H1 (cell line): ENCODE results near the gene LAMB3. TPM values are rescaled to one million over a fixed set of nuclear protein-coding genes. Genes with fewer than 3 reads are reported as not detected.

Source experiments
- CTCF ChIA-PET: fragments of 300-600 bp; sonication (Branson Sonifier 250); formaldehyde crosslinking; loops from one replicate; lab custom pipeline; 2021; ENCODE audit not compliant: partially characterized antibody; lab: Charles Lee
- POLR2A ChIA-PET: fragments of 300-600 bp; sonication (Branson Sonifier 250); formaldehyde crosslinking; loops from one replicate; lab custom pipeline; 2021; ENCODE audit warnings: inconsistent platforms; ENCODE audit not compliant: partially characterized antibody; lab: Charles Lee
- DNase-seq, 2 experiments: peaks; one replicate each; pipeline versions ENCODE4 v3.0.0 to v3.0.0-alpha.2; 2010 to 2022; ENCODE audit warnings: low spot score in 2 of 2, low read depth in 1 of 2, mixed read lengths in 1 of 2
- FAIRE-seq: peaks from 2 replicates; lab custom pipeline; 2011; peaks lifted over from hg19 to GRCh38; lab: Jason Lieb, UNC
- H2AFZ ChIP-seq: 2 replicates; pipeline ENCODE4 v1.8.1; 2012; ENCODE audit warnings: low read length, inconsistent platforms
- H2AK5ac ChIP-seq: 2 replicates; pipeline ENCODE4 v1.6.1; 2013; ENCODE audit warnings: low read depth, low read length
- H2BK120ac ChIP-seq: replicated peaks from 2 replicates; pipeline ENCODE3; 2013; ENCODE audit warnings: low read depth, low read length, inconsistent platforms
- H2BK12ac ChIP-seq: 2 replicates; pipeline ENCODE4 v1.6.1; 2013; ENCODE audit warnings: low read depth, low read length
- H2BK15ac ChIP-seq: 2 replicates; pipeline ENCODE4 v1.6.1; 2013; ENCODE audit warnings: low read length
- H2BK20ac ChIP-seq: 2 replicates; pipeline ENCODE4 v1.6.1; 2013; ENCODE audit warnings: low read length
- H2BK5ac ChIP-seq: 2 replicates; pipeline ENCODE4 v1.6.1; 2013; ENCODE audit warnings: low read depth, low read length
- H3K14ac ChIP-seq: 2 replicates; pipeline ENCODE4 v1.6.1; 2013; ENCODE audit warnings: inconsistent platforms; ENCODE audit not compliant: insufficient read length
- H3K18ac ChIP-seq: 2 replicates; pipeline ENCODE4 v1.6.1; 2013; ENCODE audit warnings: low read length; ENCODE audit errors: extremely low read depth
- H3K23ac ChIP-seq: 2 replicates; pipeline ENCODE4 v1.6.1; 2013; ENCODE audit warnings: inconsistent platforms; ENCODE audit not compliant: insufficient read length
- H3K23me2 ChIP-seq: 2 replicates; pipeline ENCODE4 v1.6.1; 2013; ENCODE audit warnings: low read depth, low read length
- H3K27ac ChIP-seq: 2 replicates; pipeline ENCODE4 v1.6.1; 2011; ENCODE audit warnings: low read depth, low read length, inconsistent platforms
- H3K27me3 ChIP-seq, 4 experiments: replicated peaks in 1 of 4; 1 replicate in 1 of 4; 2 replicates in 3 of 4; pipeline versions ENCODE4 v1.6.1 to v1.8.1; 2011 to 2013; ENCODE audit warnings: low read length in 3 of 4, mild to moderate bottlenecking in 3 of 4, inconsistent platforms in 2 of 4, mixed read lengths in 2 of 4, moderate library complexity in 1 of 4; ENCODE audit not compliant: control insufficient read depth in 3 of 4, insufficient read depth in 3 of 4; ENCODE audit errors: extremely low read depth in 1 of 4
- H3K36me3 ChIP-seq, 4 experiments: 2 replicates each; pipeline versions ENCODE4 v1.6.1 to v1.8.1; 2011 to 2013; ENCODE audit warnings: mild to moderate bottlenecking in 4 of 4, low read length in 3 of 4, moderate library complexity in 2 of 4, control low read depth in 1 of 4, inconsistent platforms in 1 of 4; ENCODE audit not compliant: insufficient read depth in 4 of 4, control insufficient read depth in 2 of 4
- H3K4ac ChIP-seq: replicated peaks from 2 replicates; pipeline ENCODE3; 2013; ENCODE audit warnings: low read length, low read depth, mixed read lengths, inconsistent platforms; ENCODE audit not compliant: insufficient read length
- H3K4me1 ChIP-seq, 4 experiments: replicated peaks in 1 of 4; 1 replicate in 1 of 4; 2 replicates in 3 of 4; pipeline versions ENCODE4 v1.6.1 to v1.8.1; 2011 to 2013; ENCODE audit warnings: low read length in 3 of 4, inconsistent platforms in 2 of 4, mixed read lengths in 1 of 4; ENCODE audit not compliant: insufficient read depth in 4 of 4, control insufficient read depth in 3 of 4
- H3K4me2 ChIP-seq, 2 experiments: 2 replicates each; pipeline versions ENCODE4 v1.6.1 to v1.8.1; 2011 to 2013; ENCODE audit warnings: low read depth in 2 of 2, low read length in 2 of 2, control low read depth in 1 of 2, inconsistent platforms in 1 of 2, mild to moderate bottlenecking in 1 of 2; ENCODE audit not compliant: insufficient read depth in 1 of 2
- H3K4me3 ChIP-seq, 4 experiments: fragments of 200-600, 300-600 bp in 1 of 4; sonication (generic), shearing (Covaris generic), sonication (Bioruptor Twin) in 1 of 4; 2 replicates each; pipeline versions ENCODE4 v1.5.1 to v1.8.1; 2011 to 2016; ENCODE audit warnings: low read length in 4 of 4, low read depth in 3 of 4, control low read depth in 2 of 4, inconsistent platforms in 2 of 4, mild to moderate bottlenecking in 2 of 4, mixed read lengths in 1 of 4, moderate library complexity in 1 of 4; ENCODE audit not compliant: insufficient read depth in 2 of 4; ENCODE audit errors: extremely low read depth in 1 of 4
- H3K56ac ChIP-seq: replicated peaks from 2 replicates; pipeline ENCODE3; 2013; ENCODE audit warnings: low read depth, mild to moderate bottlenecking, mixed read lengths, low read length, inconsistent platforms; ENCODE audit not compliant: insufficient read length
- H3K79me1 ChIP-seq: 2 replicates; pipeline ENCODE4 v1.6.1; 2013; ENCODE audit warnings: low read depth, low read length, control low read depth
- H3K79me2 ChIP-seq, 2 experiments: 2 replicates each; pipeline versions ENCODE4 v1.6.1 to v1.8.1; 2012 to 2013; ENCODE audit warnings: low read length in 2 of 2, mild to moderate bottlenecking in 2 of 2, inconsistent platforms in 1 of 2; ENCODE audit not compliant: insufficient read depth in 2 of 2, control insufficient read depth in 1 of 2
- H3K9ac ChIP-seq, 4 experiments: replicated peaks in 1 of 4; 1 replicate in 1 of 4; 2 replicates in 3 of 4; pipeline versions ENCODE4 v1.6.1 to v1.8.1; 2011 to 2013; ENCODE audit warnings: low read depth in 3 of 4, low read length in 3 of 4, control low read depth in 2 of 4, mild to moderate bottlenecking in 2 of 4, moderate library complexity in 2 of 4, inconsistent platforms in 1 of 4; ENCODE audit errors: extremely low read depth in 1 of 4
- H3K9me3 ChIP-seq, 2 experiments: 2 replicates each; pipeline versions ENCODE4 v1.6.1 to v1.8.1; 2012 to 2013; ENCODE audit warnings: mild to moderate bottlenecking in 2 of 2, moderate library complexity in 2 of 2, control low read depth in 1 of 2, inconsistent platforms in 1 of 2, low read depth in 1 of 2, low read length in 1 of 2, mixed read lengths in 1 of 2; ENCODE audit not compliant: insufficient read depth in 2 of 2
- H4K20me1 ChIP-seq, 2 experiments: replicated peaks in 1 of 2; 2 replicates each; pipeline versions ENCODE3 to v1.8.1; 2011 to 2013; ENCODE audit warnings: inconsistent platforms in 2 of 2, low read length in 2 of 2, mild to moderate bottlenecking in 1 of 2; ENCODE audit not compliant: insufficient read depth in 2 of 2, control insufficient read depth in 1 of 2
- H4K5ac ChIP-seq: 2 replicates; pipeline ENCODE4 v1.6.1; 2013; ENCODE audit warnings: low read length, low read depth, mixed read lengths, inconsistent platforms; ENCODE audit not compliant: insufficient read length
- H4K8ac ChIP-seq: 2 replicates; pipeline ENCODE4 v1.8.0; 2013; ENCODE audit warnings: mild to moderate bottlenecking, moderate library complexity, low read length, inconsistent platforms; ENCODE audit not compliant: insufficient read depth; ENCODE audit errors: extremely low read depth
- H4K91ac ChIP-seq: replicated peaks from 2 replicates; pipeline ENCODE3; 2013; ENCODE audit warnings: low read length, mixed read lengths, inconsistent platforms; ENCODE audit not compliant: insufficient read length
- BRCA1 ChIP-seq: IDR thresholded peaks from 2 replicates; pipeline ENCODE4 v1.6.1; 2012; ENCODE audit warnings: low read depth, low read length, improper control_type of control experiment
- CTCF ChIP-seq, 3 experiments: IDR thresholded peaks; 1 replicate in 2 of 3; 2 replicates in 1 of 3; pipeline versions ENCODE4 v1.5.1 to v1.6.1; 2011; ENCODE audit warnings: low read length in 3 of 3, mild to moderate bottlenecking in 3 of 3, inconsistent platforms in 2 of 3, low read depth in 1 of 3, moderate library complexity in 1 of 3; ENCODE audit not compliant: insufficient read depth in 1 of 3; ENCODE audit errors: control extremely low read depth in 1 of 3
- RAD21 ChIP-seq, 2 experiments: IDR thresholded peaks in 1 of 2; conservative IDR thresholded peaks in 1 of 2; 2 replicates each; pipeline ENCODE4 v1.6.1; 2011; ENCODE audit warnings: low read depth in 2 of 2, low read length in 2 of 2, improper control_type of control experiment in 1 of 2, inconsistent platforms in 1 of 2, mild to moderate bottlenecking in 1 of 2, moderate library complexity in 1 of 2
- TAF7 ChIP-seq: optimal IDR thresholded peaks from 2 replicates; pipeline ENCODE3; 2011; ENCODE audit warnings: low read depth, mild to moderate bottlenecking, inconsistent platforms, low read length, moderate library complexity, borderline replicate concordance
- WGBS, 2 experiments: shearing (Covaris generic) in 1 of 2; methylation state at CpG; one replicate each; pipeline versions ENCODE4 v1.1.6 to v1.1.7; 2013 to 2015; ENCODE audit warnings: low lambda C conversion rate in 2 of 2, mixed read lengths in 2 of 2, inconsistent platforms in 1 of 2, low coverage in 1 of 2, missing lambda C conversion rate in 1 of 2; ENCODE audit not compliant: insufficient replicate concordance in 2 of 2, insufficient coverage in 1 of 2, insufficient read length in 1 of 2; ENCODE audit errors: extremely low coverage in 1 of 2, missing lambda C conversion rate in 1 of 2; 5-methylcytosine and 5-hydroxymethylcytosine counted together
- polyA plus RNA-seq, 7 experiments: library from polyadenylated mRNA; depleted of rRNA in 3 of 7; stranded (reverse) in 5 of 7; unstranded in 2 of 7; fragments of >200 nt in 5 of 7; fragments of 200-250 nt in 2 of 7; gene quantifications; 1 replicate in 5 of 7; 2 replicates in 1 of 7; 4 replicates in 1 of 7; pipeline versions ENCODE4 v1.2.1 to v1.2.3, GENCODE V29; 2011 to 2013; ENCODE audit warnings: missing spikeins in 2 of 7, mixed read lengths in 2 of 7
- total RNA-seq: library from RNA; stranded (reverse); fragmentation: NEBNext Ultra II Directional; extraction: Animal tissue kit (Norgen Biotek cat#: 25700); gene quantifications from 2 replicates; pipeline ENCODE4 v1.2.1, GENCODE V29; 2021

LAMB3 gene
- total and polyA plus RNA-seq, 2 of the 8 experiments (the other 6 are each of a cell fraction or from before 2014, with no cell fraction given) = 0.45 to 0.50 TPM

- no peak overlapping the region for H2AFZ ChIP-seq
- H3K56ac ChIP-seq = no peak overlapping the region
- H2BK20ac ChIP-seq = no peak overlapping the region
- H3K4me2 ChIP-seq = no peak overlapping the region
- H2BK15ac ChIP-seq = no peak overlapping the region
- H3K36me3 ChIP-seq = no peaks in the 10 kb centered on the region
- H3K27me3 ChIP-seq = peaks cover 0 to 14% (median 10%) of the 10 kb centered on the region in 4 experiments; a peak in 6 of 7 replicates
- H4K8ac ChIP-seq = no peak overlapping the region
- H3K27ac ChIP-seq = no peak overlapping the region
- WGBS, 2 experiments = 55% methylated on average over 6 of the region's 6 CpGs; no CpG with 5 or more reads in 1 of the 2 experiments
- no peak overlapping the region for H2BK5ac ChIP-seq
- POLR2A ChIA-PET = no interaction called here
- TF ChIP-seq TAF7 = no peak
- no peak for TF ChIP-seq BRCA1
- peak; percentile 39 to 52; a peak in 3 of 4 replicates for TF ChIP-seq RAD21 (IDR thresholded peaks at IDR 0.05 in 1 of 2, conservative IDR thresholded peaks at IDR 0.05 in 1 of 2; ENCODE audit: low read depth in 2 of 2, low read length in 2 of 2)
- peak; percentile 55 to 65 (median 57) for TF ChIP-seq CTCF (IDR thresholded peaks at IDR 0.05; ENCODE audit: control extremely low read depth in 1 of 3, insufficient read depth in 1 of 3, low read depth in 1 of 3, low read length in 3 of 3)
- H3K9me3 ChIP-seq = no peaks in the 10 kb centered on the region
- no peak overlapping the region for H3K14ac ChIP-seq
- no peak overlapping the region for H4K91ac ChIP-seq
- H3K4me3 ChIP-seq = no peak overlapping the region
- FAIRE-seq = peak; percentile 39
- H3K23me2 ChIP-seq = no peaks in the 10 kb centered on the region; the same call in 1 of the 2 replicates
- no peaks in the 10 kb centered on the region for H4K20me1 ChIP-seq
- no peaks in the 10 kb centered on the region for H3K79me1 ChIP-seq
- no peak overlapping the region for H2BK12ac ChIP-seq
- no peak overlapping the region for H4K5ac ChIP-seq
- peaks cover 0 to 11% (median 7%) of the 10 kb centered on the region in 4 experiments; a peak in 4 of 7 replicates for H3K4me1 ChIP-seq
- H3K4ac ChIP-seq = no peak overlapping the region
- no peak overlapping the region for H3K23ac ChIP-seq
- no peak overlapping the region for H3K18ac ChIP-seq
- no peaks in the 10 kb centered on the region for H3K79me2 ChIP-seq
- CTCF ChIA-PET = interaction anchor here (0.7 to 27.8 kb wide), 32 partner anchors 8 to 388 kb away, joined by 3 to 636 read pairs (median 6); partner anchors contain the start of gene G0S2
- no peak overlapping the region for H3K9ac ChIP-seq
- DNase-seq = peak; percentile 9 to 52
- H2BK120ac ChIP-seq = no peak overlapping the region
- H2AK5ac ChIP-seq = no peak overlapping the region
Measured at GRCh38 chr1:209590405-209590804, 61.8 kb downstream of the LAMB3 start.
